Large intestine (tissue), 3 donors: ENCODE data around the gene GALK1. TPM values are rescaled to one million over a fixed set of nuclear protein-coding genes. Genes with fewer than 3 reads are reported as not detected.

Source experiments
- DNase-seq, 2 donors: peaks; one replicate each; pipeline versions ENCODE4 v3.0.0 to v3.0.0-alpha.2; 2013
- H3K27ac ChIP-seq: one replicate; pipeline ENCODE4 v1.5.1; 2013; ENCODE audit warnings: low read length
- H3K27me3 ChIP-seq: 2 replicates; pipeline ENCODE4 v1.6.1; 2013; ENCODE audit warnings: low read length; ENCODE audit not compliant: control insufficient read depth, insufficient read depth
- H3K36me3 ChIP-seq: 2 replicates; pipeline ENCODE4 v1.6.1; 2013; ENCODE audit warnings: low read length; ENCODE audit not compliant: control insufficient read depth, insufficient read depth
- H3K4me1 ChIP-seq: one replicate; pipeline ENCODE4 v1.6.1; 2013; ENCODE audit warnings: low read length; ENCODE audit not compliant: control insufficient read depth, insufficient read depth
- H3K4me3 ChIP-seq: one replicate; pipeline ENCODE4 v1.5.1; 2013; ENCODE audit warnings: low read length
- H3K9me3 ChIP-seq: one replicate; pipeline ENCODE4 v1.6.1; 2013; ENCODE audit warnings: mild to moderate bottlenecking, low read depth, low read length, moderate library complexity; ENCODE audit not compliant: control insufficient read depth
- WGBS: methylation state at CpG from one replicate; pipeline ENCODE4 v1.1.5; 2013; ENCODE audit warnings: low lambda C conversion rate; ENCODE audit not compliant: insufficient coverage; 5-methylcytosine and 5-hydroxymethylcytosine counted together
- polyA plus RNA-seq: library from polyadenylated mRNA; unstranded; fragments of 120-200 nt; gene quantifications from one replicate; pipeline ENCODE4 v1.2.1, GENCODE V29; 2013

The GALK1 gene
- polyA plus RNA-seq, 1 donor, result 61.0 TPM

- no peak for DNase-seq
- H3K36me3 ChIP-seq, result peaks cover 35% of the 10 kb centered on the region
- 100% methylated on average over 1 of the region's 23 CpGs for WGBS
- H3K27me3 ChIP-seq, result peaks cover 12% of the 10 kb centered on the region
- peaks cover 28% of the 10 kb centered on the region for H3K4me1 ChIP-seq
- peak overlapping the region; percentile 87 for H3K27ac ChIP-seq
- no peaks in the 10 kb centered on the region for H3K9me3 ChIP-seq
- no peak overlapping the region for H3K4me3 ChIP-seq
These were observed 40.7 kb downstream of the GALK1 start for GRCh38 chr17:75724016-75725003.

- Histone ChIP-seq H3K4me1 (peaks cover 28% of the 10 kb centered on the region), H3K9me3 (no peaks in the 10 kb centered on the region), H3K36me3 (peaks cover 31% of the 10 kb centered on the region), H3K4me3 (no peak overlapping the region), H3K27ac (peak overlapping the region; percentile 87), H3K27me3 (peaks cover 14% of the 10 kb centered on the region)
- no CpG with 5 or more reads among the region's 18 CpGs for WGBS
- DNase-seq, result peak; percentile 88 to 93
These were observed 41.6 kb downstream of the GALK1 start for GRCh38 chr17:75723171-75723930.

GRCh38 chr17:75722542-75723095, 42.4 kb downstream of the GALK1 start:
- WGBS, result no CpG with 5 or more reads among the region's 9 CpGs
- peak overlapping the region; percentile 87 for H3K27ac ChIP-seq
- peak overlapping the region; percentile 71 for H3K4me3 ChIP-seq
- H3K4me1 ChIP-seq, result peaks cover 28% of the 10 kb centered on the region
- no peak for DNase-seq
- H3K9me3 ChIP-seq, result no peaks in the 10 kb centered on the region
- peaks cover 14% of the 10 kb centered on the region for H3K27me3 ChIP-seq
- peaks cover 24% of the 10 kb centered on the region for H3K36me3 ChIP-seq

- H3K36me3 ChIP-seq, result peaks cover 18% of the 10 kb centered on the region
- peaks cover 14% of the 10 kb centered on the region for H3K27me3 ChIP-seq
- H3K9me3 ChIP-seq, result no peaks in the 10 kb centered on the region
- H3K4me1 ChIP-seq, result peaks cover 28% of the 10 kb centered on the region
- H3K27ac ChIP-seq, result peak overlapping the region; percentile 87
- peak in 1 of 2 donors; percentile 31 for DNase-seq
- peak overlapping the region; percentile 71 for H3K4me3 ChIP-seq
- WGBS, result no CpG with 5 or more reads among the region's 5 CpGs
These were observed 42.9 kb downstream of the GALK1 start for GRCh38 chr17:75722076-75722475.

GRCh38 chr17:75721463-75722011, 43.5 kb downstream of the GALK1 start:
- no peaks in the 10 kb centered on the region for H3K9me3 ChIP-seq
- DNase-seq, result no peak
- WGBS, result no CpG with 5 or more reads among the region's 33 CpGs

GRCh38 chr17:75720656-75721462, 44.1 kb downstream of the GALK1 start, which contains the start of gene ITGB4:
Gene ITGB4, plus strand, starts transcription at chr17:75721459. Its CDS starts 3,245 bp downstream, at chr17:75724704.
- peak; percentile 90 to 95 for DNase-seq
- peaks cover 28% of the 10 kb centered on the region for H3K4me1 ChIP-seq
- WGBS, result no CpG with 5 or more reads among the region's 70 CpGs
- H3K27ac ChIP-seq, result peak within 1 kb of the TSS; percentile 87
- peak within 1 kb of the TSS; percentile 71 for H3K4me3 ChIP-seq
- H3K9me3 ChIP-seq, result no peaks in the 10 kb centered on the region
- H3K36me3 ChIP-seq, result peaks cover 13% of the 10 kb centered on the region
- peaks cover 14% of the 10 kb centered on the region for H3K27me3 ChIP-seq

More at GRCh38 chr17:75721463-75722011, 43.5 kb downstream of the GALK1 start:
- Histone ChIP-seq H3K27me3 (peaks cover 14% of the 10 kb centered on the region), H3K4me3 (peak overlapping the region; percentile 71), H3K27ac (peak overlapping the region; percentile 87), H3K36me3 (peaks cover 17% of the 10 kb centered on the region), H3K4me1 (peaks cover 28% of the 10 kb centered on the region)

- H3K4me3 ChIP-seq, result no peak overlapping the region
- peaks cover 28% of the 10 kb centered on the region for H3K4me1 ChIP-seq
- no peak overlapping the region for H3K27ac ChIP-seq
- no peaks in the 10 kb centered on the region for H3K9me3 ChIP-seq
- WGBS, result no CpG with 5 or more reads among the region's 2 CpGs
- H3K27me3 ChIP-seq, result peaks cover 14% of the 10 kb centered on the region
- H3K36me3 ChIP-seq, result peaks cover 3% of the 10 kb centered on the region
- no peak for DNase-seq
These were observed 45.3 kb downstream of the GALK1 start for GRCh38 chr17:75719732-75720131.

GRCh38 chr17:75712446-75712845, 52.5 kb downstream of the GALK1 start:
- no peaks in the 10 kb centered on the region for H3K4me1 ChIP-seq
- no peaks in the 10 kb centered on the region for H3K9me3 ChIP-seq
- H3K4me3 ChIP-seq, result no peak overlapping the region
- no peaks in the 10 kb centered on the region for H3K27me3 ChIP-seq
- H3K27ac ChIP-seq, result no peak overlapping the region
- no CpG with 5 or more reads among the region's 2 CpGs for WGBS
- DNase-seq, result no peak
- H3K36me3 ChIP-seq, result peaks cover 13% of the 10 kb centered on the region
